ENCODE measurements around the gene COIL. TPM values are rescaled to one million over a fixed set of nuclear protein-coding genes. Genes with fewer than 3 reads are reported as not detected.

Gene COIL
- total and polyA plus RNA-seq, 9 of the 15 experiments (the other 6 are each of a cell fraction or from before 2014, with no cell fraction given): 23.9 to 41.3 (median 28.7) TPM

DNA sequence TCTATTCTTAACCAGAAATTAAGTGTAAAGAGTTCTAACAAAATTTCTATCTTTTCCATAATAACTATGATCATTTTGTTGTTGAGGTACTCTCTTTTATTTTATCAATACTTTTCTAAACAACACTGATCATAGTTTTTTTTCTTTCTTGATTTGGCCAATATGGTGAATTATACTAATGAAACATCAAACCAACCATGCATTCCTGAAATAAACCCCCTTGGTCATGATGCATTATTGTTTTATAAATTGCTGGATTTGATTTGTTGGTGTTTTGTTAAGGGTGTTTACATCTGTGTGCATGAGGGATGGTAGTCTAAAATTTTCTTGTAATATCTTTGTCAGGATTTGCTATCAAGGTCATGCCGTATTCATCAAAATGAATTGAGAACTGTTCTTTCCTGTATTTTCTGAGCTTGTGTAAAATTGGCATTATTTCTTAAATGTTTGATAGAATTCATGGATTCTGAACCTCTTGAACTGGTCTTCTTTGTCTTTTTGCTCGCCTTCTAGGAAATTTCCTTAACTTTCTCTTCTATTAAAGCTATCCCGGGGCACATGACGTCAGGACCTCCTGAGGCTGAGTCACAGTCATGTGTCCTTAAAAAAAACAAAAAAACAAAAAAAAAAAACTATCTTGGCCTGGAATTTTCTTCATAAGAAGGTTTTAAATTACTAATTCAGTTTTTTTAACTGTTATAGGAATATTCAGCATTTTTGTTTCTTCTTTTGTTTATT is 43.1 kb downstream of the COIL start:
- Histone ChIP-seq H3K27ac (ENCODE audit: extremely low read depth, low read depth, low read length) (no peak overlapping the region), H3K4me1 (replicated peaks in 1 of 2; ENCODE audit: control insufficient read depth in 2 of 2, insufficient read depth in 2 of 2, low read length in 2 of 2) (peaks cover 18 to 26% of the 10 kb centered on the region in 2 experiments; a peak in 4 of 5 replicates), H4K20me1 (replicated peaks; ENCODE audit: control insufficient read depth, insufficient read depth, low read length) (no peaks in the 10 kb centered on the region), H2AFZ (ENCODE audit: low read depth, low read length) (no peak overlapping the region), H3K4me3 (no peak overlapping the region), H3K79me2 (ENCODE audit: control insufficient read depth, insufficient read depth, low read length) (peaks cover 23% of the 10 kb centered on the region), H3K36me3 (ENCODE audit: control insufficient read depth, insufficient read depth, low read length) (no peaks in the 10 kb centered on the region), H3K9me1 (ENCODE audit: control insufficient read depth, insufficient read depth, low read length) (no peaks in the 10 kb centered on the region), H3K9ac (ENCODE audit: insufficient read depth in 1 of 2, low read depth in 2 of 2, low read length in 2 of 2) (no peak overlapping the region), H3K4me2 (ENCODE audit: insufficient read depth, low read length) (no peak overlapping the region), H3K9me3 (replicated peaks; ENCODE audit: control insufficient read depth, insufficient read depth, low read depth, low read length) (peaks cover 17% of the 10 kb centered on the region), H3K27me3 (ENCODE audit: control insufficient read depth in 2 of 2, insufficient read depth in 2 of 2, low read length in 2 of 2) (no peaks in the 10 kb centered on the region)
- POLR2A ChIA-PET: no interaction called here
- intact Hi-C loops (cut with micrococcal nuclease): no loop called here
- FAIRE-seq: no peak
- in situ Hi-C loops (cut with MboI): no loop called here
- CTCF ChIA-PET (ENCODE audit: low intra/inter-chr PET ratio): no interaction called here
- BruUV-seq (replicated peaks): no TSS peak
- DNase-seq (ENCODE audit: extremely low read depth in 1 of 4, low spot score in 3 of 4): no peak
- ATAC-seq: no peak
- 80% methylated on average over 4 of the region's 4 CpGs for whole genome bisulfite sequencing (ENCODE audit: insufficient coverage, low coverage, missing lambda C conversion rate)
- TF ChIP-seq BCOR (IDR thresholded peaks at IDR 0.05) (no peak), RFX5 (IDR thresholded peaks at IDR 0.05; ENCODE audit: low read depth, low read length) (no peak), NR3C1 (CRISPR knock-in tag; IDR thresholded peaks at IDR 0.05) (no peak), TRIM24 (IDR thresholded peaks at IDR 0.05) (peak; percentile 76 to 85), ASH1L (IDR thresholded peaks at IDR 0.05; ENCODE audit: borderline replicate concordance, low read depth, partially characterized antibody) (no peak), SRF (CRISPR knock-in tag; IDR thresholded peaks at IDR 0.05) (no peak), HMGN3 (IDR thresholded peaks at IDR 0.05; ENCODE audit: borderline replicate concordance, extremely low read depth, insufficient read length, low read depth, low read length) (no peak), TRIM28 (IDR thresholded peaks at IDR 0.05) (0 out of 2 replicates have a peak, but pooled peaks have one; percentile 44), MTA2 (IDR thresholded peaks at IDR 0.05; ENCODE audit: low read depth) (no peak), CHD4 (IDR thresholded peaks at IDR 0.05; ENCODE audit: insufficient read depth, insufficient replicate concordance, low read depth, low read length, poor library complexity, severe bottlenecking) (no peak), FOXP1 (CRISPR knock-in tag; IDR thresholded peaks at IDR 0.05) (no peak), SMAD1 (IDR thresholded peaks at IDR 0.05; ENCODE audit: low read depth, low read length, partially characterized antibody) (no peak)
- TF ChIP-seq, protein P1, sequence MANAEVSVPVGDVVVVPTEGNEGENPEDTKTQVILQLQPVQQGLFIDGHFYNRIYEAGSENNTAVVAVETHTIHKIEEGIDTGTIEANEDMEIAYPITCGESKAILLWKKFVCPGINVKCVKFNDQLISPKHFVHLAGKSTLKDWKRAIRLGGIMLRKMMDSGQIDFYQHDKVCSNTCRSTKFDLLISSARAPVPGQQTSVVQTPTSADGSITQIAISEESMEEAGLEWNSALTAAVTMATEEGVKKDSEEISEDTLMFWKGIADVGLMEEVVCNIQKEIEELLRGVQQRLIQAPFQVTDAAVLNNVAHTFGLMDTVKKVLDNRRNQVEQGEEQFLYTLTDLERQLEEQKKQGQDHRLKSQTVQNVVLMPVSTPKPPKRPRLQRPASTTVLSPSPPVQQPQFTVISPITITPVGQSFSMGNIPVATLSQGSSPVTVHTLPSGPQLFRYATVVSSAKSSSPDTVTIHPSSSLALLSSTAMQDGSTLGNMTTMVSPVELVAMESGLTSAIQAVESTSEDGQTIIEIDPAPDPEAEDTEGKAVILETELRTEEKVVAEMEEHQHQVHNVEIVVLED (CRISPR knock-in tag; IDR thresholded peaks at IDR 0.05): no peak
- TF ChIP-seq, protein P2, sequence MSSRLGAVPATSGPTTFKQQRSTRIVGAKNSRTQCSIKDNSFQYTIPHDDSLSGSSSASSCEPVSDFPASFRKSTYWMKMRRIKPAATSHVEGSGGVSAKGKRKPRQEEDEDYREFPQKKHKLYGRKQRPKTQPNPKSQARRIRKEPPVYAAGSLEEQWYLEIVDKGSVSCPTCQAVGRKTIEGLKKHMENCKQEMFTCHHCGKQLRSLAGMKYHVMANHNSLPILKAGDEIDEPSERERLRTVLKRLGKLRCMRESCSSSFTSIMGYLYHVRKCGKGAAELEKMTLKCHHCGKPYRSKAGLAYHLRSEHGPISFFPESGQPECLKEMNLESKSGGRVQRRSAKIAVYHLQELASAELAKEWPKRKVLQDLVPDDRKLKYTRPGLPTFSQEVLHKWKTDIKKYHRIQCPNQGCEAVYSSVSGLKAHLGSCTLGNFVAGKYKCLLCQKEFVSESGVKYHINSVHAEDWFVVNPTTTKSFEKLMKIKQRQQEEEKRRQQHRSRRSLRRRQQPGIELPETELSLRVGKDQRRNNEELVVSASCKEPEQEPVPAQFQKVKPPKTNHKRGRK (tag; IDR thresholded peaks at IDR 0.05): peak; percentile 28; the same call in 1 of the 2 replicates
- TF ChIP-seq, protein P3, sequence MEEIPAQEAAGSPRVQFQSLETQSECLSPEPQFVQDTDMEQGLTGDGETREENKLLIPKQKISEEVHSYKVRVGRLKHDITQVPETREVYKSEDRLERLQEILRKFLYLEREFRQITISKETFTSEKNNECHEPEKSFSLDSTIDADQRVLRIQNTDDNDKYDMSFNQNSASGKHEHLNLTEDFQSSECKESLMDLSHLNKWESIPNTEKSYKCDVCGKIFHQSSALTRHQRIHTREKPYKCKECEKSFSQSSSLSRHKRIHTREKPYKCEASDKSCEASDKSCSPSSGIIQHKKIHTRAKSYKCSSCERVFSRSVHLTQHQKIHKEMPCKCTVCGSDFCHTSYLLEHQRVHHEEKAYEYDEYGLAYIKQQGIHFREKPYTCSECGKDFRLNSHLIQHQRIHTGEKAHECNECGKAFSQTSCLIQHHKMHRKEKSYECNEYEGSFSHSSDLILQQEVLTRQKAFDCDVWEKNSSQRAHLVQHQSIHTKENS (CRISPR knock-in tag; IDR thresholded peaks at IDR 0.05): no peak
- TF ChIP-seq, protein P4, sequence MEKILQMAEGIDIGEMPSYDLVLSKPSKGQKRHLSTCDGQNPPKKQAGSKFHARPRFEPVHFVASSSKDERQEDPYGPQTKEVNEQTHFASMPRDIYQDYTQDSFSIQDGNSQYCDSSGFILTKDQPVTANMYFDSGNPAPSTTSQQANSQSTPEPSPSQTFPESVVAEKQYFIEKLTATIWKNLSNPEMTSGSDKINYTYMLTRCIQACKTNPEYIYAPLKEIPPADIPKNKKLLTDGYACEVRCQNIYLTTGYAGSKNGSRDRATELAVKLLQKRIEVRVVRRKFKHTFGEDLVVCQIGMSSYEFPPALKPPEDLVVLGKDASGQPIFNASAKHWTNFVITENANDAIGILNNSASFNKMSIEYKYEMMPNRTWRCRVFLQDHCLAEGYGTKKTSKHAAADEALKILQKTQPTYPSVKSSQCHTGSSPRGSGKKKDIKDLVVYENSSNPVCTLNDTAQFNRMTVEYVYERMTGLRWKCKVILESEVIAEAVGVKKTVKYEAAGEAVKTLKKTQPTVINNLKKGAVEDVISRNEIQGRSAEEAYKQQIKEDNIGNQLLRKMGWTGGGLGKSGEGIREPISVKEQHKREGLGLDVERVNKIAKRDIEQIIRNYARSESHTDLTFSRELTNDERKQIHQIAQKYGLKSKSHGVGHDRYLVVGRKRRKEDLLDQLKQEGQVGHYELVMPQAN (IDR thresholded peaks at IDR 0.05; ENCODE audit: borderline replicate concordance): 0 out of 2 replicates have a peak, but pooled peaks have one; percentile 28
